Activated naive CD4-positive, alpha-beta T cell treated with anti-CD3 and anti-CD28 coated beads, Interleukin-2, amount 10 ng/mL, durations not matched to agents 7 days and 5 days (primary cell): ENCODE measurements around the gene TMEM86A.
"Not testable (repeated sequence)": the region's sequence is repeated elsewhere in the genome, so short reads cannot be mapped to it uniquely, and the experiment has no call there.

ENCODE experiments used
- CTCF ChIA-PET: fragments of 350-600 bp; sonication (Branson Sonifier 250); formaldehyde crosslinking; loops from one replicate; lab custom pipeline; 2021; ENCODE audit warnings: antibody characterized with exemption; lab: Charles Lee
- DNase-seq: peaks from one replicate; pipeline ENCODE4 v3.0.0-alpha.2; 2020
- H3K27ac Mint-ChIP-seq: one replicate; pipeline ENCODE4 v1.8.0; 2021; ENCODE audit warnings: mild to moderate bottlenecking, moderate library complexity, mixed read lengths
- H3K27me3 Mint-ChIP-seq: one replicate; pipeline ENCODE4 v1.8.0; 2021; ENCODE audit warnings: mild to moderate bottlenecking, mixed read lengths
- H3K36me3 Mint-ChIP-seq: one replicate; pipeline ENCODE4 v1.8.0; 2021; ENCODE audit warnings: mixed read lengths
- H3K4me1 Mint-ChIP-seq: one replicate; pipeline ENCODE4 v1.8.0; 2021; ENCODE audit warnings: mixed read lengths
- H3K4me3 Mint-ChIP-seq: one replicate; pipeline ENCODE4 v1.8.0; 2021; ENCODE audit warnings: mild to moderate bottlenecking, moderate library complexity, mixed read lengths
- H3K9me3 Mint-ChIP-seq: one replicate; pipeline ENCODE4 v1.8.0; 2021; ENCODE audit warnings: mixed read lengths

The TMEM86A gene

DNA sequence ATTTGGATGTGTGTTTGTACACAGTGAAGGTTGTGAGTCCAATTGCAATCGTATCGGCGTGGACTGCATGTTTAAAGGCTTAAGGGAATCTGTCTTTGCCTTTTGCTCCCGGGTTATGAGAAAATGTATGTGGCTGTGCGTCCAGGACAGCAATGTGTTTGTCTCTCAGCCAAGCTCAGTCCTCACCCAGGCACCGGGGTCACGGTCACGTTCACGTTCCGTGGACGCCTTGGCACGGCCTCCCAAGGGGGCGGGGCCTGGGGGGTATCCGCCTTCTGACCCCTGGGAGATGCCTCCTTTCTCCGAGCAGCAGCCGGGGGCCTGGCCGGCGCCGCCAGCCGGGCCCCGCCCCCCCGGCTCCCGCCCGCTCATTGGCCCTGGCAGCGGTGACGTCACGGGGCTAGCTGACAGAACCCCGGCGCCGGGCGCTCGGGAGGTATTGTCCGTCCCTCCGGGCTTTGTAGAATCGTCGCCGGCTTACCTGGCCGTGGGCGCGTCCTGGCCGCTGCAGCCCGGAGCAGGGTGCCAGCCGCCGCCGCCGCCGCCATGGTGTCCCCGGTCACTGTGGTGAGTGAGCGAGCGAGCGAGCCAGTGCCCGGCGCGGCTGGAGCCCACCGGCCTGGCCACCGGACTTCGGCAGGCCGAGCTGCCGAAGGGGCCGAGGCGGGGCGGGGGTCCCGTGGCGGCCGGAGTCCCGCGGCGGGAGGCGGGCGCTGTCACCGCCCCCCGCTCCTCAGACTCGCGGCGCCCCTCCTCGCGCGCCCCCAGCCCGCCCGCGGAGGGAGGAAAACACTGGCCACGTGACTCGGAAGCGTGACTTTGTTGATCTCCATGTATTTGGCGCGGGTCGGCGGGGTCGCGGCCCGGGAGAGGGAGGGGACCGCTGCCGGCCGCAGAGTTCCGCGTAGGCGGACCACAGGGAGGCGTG is at the start of gene TMEM86A:
Gene TMEM86A, plus strand, starts transcription at position 439 of the 928 bp plus-strand sequence. Its CDS starts 108 bp downstream, at position 547.
- Mint-ChIP-seq H3K27me3 (peaks cover 46% of the 10 kb centered on the region), H3K4me1 (peaks cover 21% of the 10 kb centered on the region), H3K27ac (peak within 1 kb of the TSS; percentile 39), H3K36me3 (no peaks in the 10 kb centered on the region), H3K4me3 (peak within 1 kb of the TSS; percentile 69), H3K9me3 (no peaks in the 10 kb centered on the region)
- CTCF ChIA-PET: interaction anchor here (0.9 to 1.7 kb wide), 5 partner anchors 23 to 455 kb away, joined by 3 to 6 read pairs (median 4); partner anchors contain the start of gene SPTY2D1
- peak; percentile 94 for DNase-seq

DNA sequence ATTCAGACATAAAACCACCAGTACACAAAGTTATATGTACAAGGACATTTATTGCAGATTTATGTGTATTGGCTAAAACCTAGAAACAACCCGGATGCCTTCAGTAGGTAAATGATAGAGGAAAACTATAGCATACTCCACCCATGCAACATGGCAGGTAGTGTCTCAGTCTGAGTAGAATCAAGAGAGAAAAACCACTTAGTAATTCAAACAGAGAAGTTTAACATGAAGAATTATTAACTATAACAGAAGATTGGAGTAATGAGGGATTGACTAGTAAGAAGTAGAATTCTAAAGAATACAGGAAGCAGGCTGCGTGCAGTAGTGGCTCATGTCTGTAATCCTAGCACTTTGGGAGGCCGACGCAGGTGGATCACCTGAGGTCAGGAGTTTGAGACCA is 48.2 kb upstream of the TMEM86A start:
- Mint-ChIP-seq H3K27me3 (peaks cover 5% of the 10 kb centered on the region), H3K27ac (no peak overlapping the region), H3K4me1 (peaks cover 10% of the 10 kb centered on the region), H3K4me3 (no peak overlapping the region), H3K9me3 (no peaks in the 10 kb centered on the region), H3K36me3 (no peaks in the 10 kb centered on the region)
- CTCF ChIA-PET: interaction anchor here (0.6 to 5.3 kb wide), 16 partner anchors 20 to 406 kb away, joined by 3 to 84 read pairs (median 4); partner anchors contain the start of gene TSG101
- DNase-seq: no peak

GRCh38 chr11:18650859-18651557 is 47.6 kb upstream of the TMEM86A start:
- Mint-ChIP-seq H3K27me3 (peaks cover 11% of the 10 kb centered on the region), H3K36me3 (no peaks in the 10 kb centered on the region), H3K4me1 (peaks cover 10% of the 10 kb centered on the region), H3K9me3 (no peaks in the 10 kb centered on the region), H3K27ac (peak overlapping the region; percentile 34), H3K4me3 (no peak overlapping the region)
- CTCF ChIA-PET: interaction anchor here (0.6 to 5.3 kb wide), 19 partner anchors 10 to 539 kb away, joined by 3 to 84 read pairs (median 4); partner anchors contain the start of gene TSG101
- peak; percentile 63 for DNase-seq

- H3K9me3 Mint-ChIP-seq: no peaks in the 10 kb centered on the region
- CTCF ChIA-PET: no interaction called here
Observed at GRCh38 chr11:18657673-18658072, 40.9 kb upstream of the TMEM86A start.

GRCh38 chr11:18665353-18665872 is 33.2 kb upstream of the TMEM86A start:
- H3K36me3 Mint-ChIP-seq, DNase-seq, H3K9me3 Mint-ChIP-seq: not testable (repeated sequence)
- CTCF ChIA-PET: interaction anchor here (1.2 to 1.3 kb wide), 3 partner anchors 14 to 125 kb away, joined by 3 to 4 read pairs (median 3); no protein-coding TSS in a partner anchor
- Mint-ChIP-seq H3K27me3 (peaks cover 19% of the 10 kb centered on the region), H3K4me1 (peaks cover 37% of the 10 kb centered on the region), H3K27ac (peak overlapping the region; percentile 61), H3K4me3 (peak overlapping the region; percentile 2)

More at GRCh38 chr11:18657673-18658072, 40.9 kb upstream of the TMEM86A start:
- no peak overlapping the region for H3K27ac Mint-ChIP-seq
- no peak overlapping the region for H3K4me3 Mint-ChIP-seq
- no peaks in the 10 kb centered on the region for H3K36me3 Mint-ChIP-seq
- DNase-seq: no peak
- peaks cover 33% of the 10 kb centered on the region for H3K27me3 Mint-ChIP-seq
- peaks cover 2% of the 10 kb centered on the region for H3K4me1 Mint-ChIP-seq

- Mint-ChIP-seq H3K9me3 (no peaks in the 10 kb centered on the region), H3K36me3 (peaks cover 3% of the 10 kb centered on the region), H3K27ac (no peak overlapping the region), H3K4me3 (no peak overlapping the region), H3K4me1 (peaks cover 57% of the 10 kb centered on the region), H3K27me3 (peaks cover 14% of the 10 kb centered on the region)
- no peak for DNase-seq
- CTCF ChIA-PET: interaction anchor here (1.3 to 1.4 kb wide), 2 partner anchors 16 to 127 kb away, joined by 4 read pairs; no protein-coding TSS in a partner anchor
Observed at GRCh38 chr11:18668131-18668530, 30.4 kb upstream of the TMEM86A start.

GRCh38 chr11:18669219-18669596 is 29.4 kb upstream of the TMEM86A start:
- DNase-seq: peak; percentile 47
- CTCF ChIA-PET: interaction anchor here (0.9 to 1.4 kb wide), 3 partner anchors 17 to 128 kb away, joined by 3 to 4 read pairs (median 4); partner anchors contain the start of gene IGSF22
- Mint-ChIP-seq H3K27ac (peak overlapping the region; percentile 85), H3K36me3 (peaks cover 3% of the 10 kb centered on the region), H3K27me3 (peaks cover 14% of the 10 kb centered on the region), H3K4me1 (peaks cover 61% of the 10 kb centered on the region), H3K9me3 (no peaks in the 10 kb centered on the region), H3K4me3 (peak overlapping the region; percentile 13)

GRCh38 chr11:18669711-18670110 is 28.9 kb upstream of the TMEM86A start:
- H3K4me1 Mint-ChIP-seq: peaks cover 61% of the 10 kb centered on the region
- no peaks in the 10 kb centered on the region for H3K9me3 Mint-ChIP-seq
- peak overlapping the region; percentile 85 for H3K27ac Mint-ChIP-seq
- no peak for DNase-seq
- no peak overlapping the region for H3K4me3 Mint-ChIP-seq
- peaks cover 14% of the 10 kb centered on the region for H3K27me3 Mint-ChIP-seq
- peaks cover 3% of the 10 kb centered on the region for H3K36me3 Mint-ChIP-seq
- CTCF ChIA-PET: interaction anchor here (0.9 to 1.6 kb wide), 3 partner anchors 18 to 129 kb away, joined by 3 to 7 read pairs (median 4); partner anchors contain the start of gene IGSF22

DNA sequence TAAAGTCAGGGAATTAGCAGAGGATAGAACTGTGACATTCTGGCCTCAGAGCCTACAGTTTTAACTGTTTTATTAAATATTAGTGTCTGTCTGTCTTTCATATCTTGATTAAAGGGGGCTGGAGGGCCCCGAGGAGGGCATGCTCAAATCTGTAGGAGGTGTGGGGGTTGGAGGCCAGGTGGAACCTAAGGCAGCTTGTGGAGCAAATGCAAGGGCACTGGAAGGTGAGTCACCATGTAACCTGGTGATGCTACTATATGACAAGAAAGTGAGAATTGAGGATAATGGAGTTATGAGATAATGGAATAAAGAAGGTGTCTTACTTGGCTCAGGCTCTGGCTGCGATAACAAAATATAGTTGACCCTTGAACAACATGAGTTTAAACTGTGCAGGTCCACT is 27.3 kb upstream of the TMEM86A start:
- CTCF ChIA-PET: interaction anchor here (1.1 to 1.6 kb wide), 4 partner anchors 20 to 131 kb away, joined by 3 to 7 read pairs (median 3); partner anchors contain the start of gene TMEM86A
- H3K4me3 Mint-ChIP-seq: no peak overlapping the region
- H3K9me3 Mint-ChIP-seq: no peaks in the 10 kb centered on the region
- peaks cover 54% of the 10 kb centered on the region for H3K4me1 Mint-ChIP-seq
- peak; percentile 23 for DNase-seq
- peaks cover 8% of the 10 kb centered on the region for H3K27me3 Mint-ChIP-seq
- peaks cover 3% of the 10 kb centered on the region for H3K36me3 Mint-ChIP-seq
- H3K27ac Mint-ChIP-seq: peak overlapping the region; percentile 55

- peak; percentile 69 for DNase-seq
Observed at GRCh38 chr11:18672209-18672608, 26.4 kb upstream of the TMEM86A start.

GRCh38 chr11:18676803-18677202 is 21.8 kb upstream of the TMEM86A start:
- Mint-ChIP-seq H3K27me3 (no peaks in the 10 kb centered on the region), H3K36me3 (no peaks in the 10 kb centered on the region), H3K27ac (no peak overlapping the region), H3K9me3 (no peaks in the 10 kb centered on the region), H3K4me3 (no peak overlapping the region), H3K4me1 (peaks cover 27% of the 10 kb centered on the region)
- CTCF ChIA-PET: interaction anchor here (1.0 kb wide), 1 partner anchor 11 kb away, joined by 3 read pairs; no protein-coding TSS in a partner anchor
- no peak for DNase-seq

More at GRCh38 chr11:18672209-18672608, 26.4 kb upstream of the TMEM86A start:
- H3K4me3 Mint-ChIP-seq: peak overlapping the region; percentile 47
- H3K4me1 Mint-ChIP-seq: peaks cover 51% of the 10 kb centered on the region
- not testable (repeated sequence) for H3K27me3 Mint-ChIP-seq, H3K36me3 Mint-ChIP-seq, H3K9me3 Mint-ChIP-seq
- peak overlapping the region; percentile 97 for H3K27ac Mint-ChIP-seq
- CTCF ChIA-PET: interaction anchor here (1.0 to 1.5 kb wide), 5 partner anchors 26 to 132 kb away, joined by 3 to 4 read pairs (median 3); partner anchors contain the start of gene TMEM86A

DNA sequence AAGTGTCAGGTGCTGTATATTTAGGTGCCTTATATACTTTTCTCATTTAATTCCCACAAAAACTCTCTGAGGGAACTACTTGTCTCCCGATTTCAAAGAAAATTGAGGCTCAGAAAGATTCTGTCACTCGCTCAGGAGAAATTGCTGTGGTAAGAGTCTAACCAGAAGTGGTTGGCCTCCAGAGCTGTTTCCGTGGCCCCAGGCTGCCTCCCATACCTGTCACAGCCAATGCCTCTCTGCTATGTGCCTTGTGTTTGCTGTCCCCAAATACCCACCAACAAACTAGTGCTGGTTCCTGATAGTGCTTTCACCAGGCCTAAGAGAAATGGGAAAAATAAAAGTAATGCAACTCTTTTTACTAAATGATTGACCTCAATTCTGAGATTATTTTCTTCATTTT is 21.0 kb upstream of the TMEM86A start:
- H3K4me1 Mint-ChIP-seq: peaks cover 21% of the 10 kb centered on the region
- no peaks in the 10 kb centered on the region for H3K27me3 Mint-ChIP-seq
- CTCF ChIA-PET: interaction anchor here (0.7 kb wide), 1 partner anchor 1038 kb away, joined by 3 read pairs; no protein-coding TSS in a partner anchor
- H3K36me3 Mint-ChIP-seq: no peaks in the 10 kb centered on the region
- H3K4me3 Mint-ChIP-seq: no peak overlapping the region
- no peaks in the 10 kb centered on the region for H3K9me3 Mint-ChIP-seq
- DNase-seq: no peak
- no peak overlapping the region for H3K27ac Mint-ChIP-seq

- not testable (repeated sequence) for H3K9me3 Mint-ChIP-seq, H3K4me3 Mint-ChIP-seq, H3K4me1 Mint-ChIP-seq, DNase-seq, H3K27ac Mint-ChIP-seq, H3K36me3 Mint-ChIP-seq
- CTCF ChIA-PET: interaction anchor here (0.6 to 0.8 kb wide), 2 partner anchors 40 to 63 kb away, joined by 3 read pairs; no protein-coding TSS in a partner anchor
- H3K27me3 Mint-ChIP-seq: peaks cover 12% of the 10 kb centered on the region
Observed at GRCh38 chr11:18681949-18682348, 16.6 kb upstream of the TMEM86A start.
